NCI-H345 (cell line): ENCODE measurements around the gene METRN.
"Not testable (repeated sequence)": the region's sequence is repeated elsewhere in the genome, so short reads cannot be mapped to it uniquely, and the experiment has no call there.

ENCODE experiments used
- DNase-seq: peaks from one replicate; lab custom pipeline; 2025; lab: John Stamatoyannopoulos, UW

The METRN gene

DNA sequence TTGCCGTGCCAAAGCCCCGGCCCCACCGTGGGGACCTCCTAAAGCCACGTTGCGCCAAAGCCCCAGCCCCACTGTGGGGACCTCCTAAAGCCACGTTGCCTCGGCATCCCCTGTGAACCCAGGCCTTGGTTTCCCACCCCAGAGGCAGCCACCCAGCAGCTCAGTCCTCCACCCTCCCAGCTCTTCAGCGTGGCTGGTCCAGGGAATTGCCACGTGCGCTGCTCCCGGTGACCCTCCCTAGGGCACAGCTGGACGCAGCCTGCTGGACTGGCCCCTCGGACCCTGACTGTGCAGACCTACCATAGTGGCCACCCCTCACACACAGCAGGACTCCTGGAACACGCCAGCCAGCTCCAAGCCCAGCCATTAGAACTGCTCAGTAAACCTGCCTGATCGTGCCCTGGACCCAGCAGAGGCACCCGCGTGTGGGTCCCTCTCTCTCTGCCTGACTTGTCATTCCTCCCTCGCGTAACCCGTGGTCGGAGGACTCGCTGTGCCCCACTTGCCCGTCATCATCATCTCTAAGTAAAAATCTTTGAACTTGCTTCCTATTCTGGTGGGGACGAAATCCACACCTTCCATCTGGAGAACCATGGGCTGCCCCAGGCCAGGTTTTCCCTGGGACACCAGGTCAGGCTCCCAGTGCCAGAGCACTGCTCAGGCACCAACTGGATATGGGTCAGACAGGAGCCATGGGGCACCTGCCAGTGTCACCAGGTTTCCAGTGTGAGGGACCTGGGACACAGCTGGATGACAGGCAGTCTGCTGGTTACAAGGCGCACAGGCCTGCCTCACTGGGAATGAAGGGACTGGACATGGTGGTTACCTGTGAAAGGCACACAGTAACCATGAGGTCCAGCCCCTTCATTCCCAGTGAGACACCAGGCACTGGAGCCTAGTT lies 20.3 kb downstream of the METRN start:
- DNase-seq: no peak

GRCh38 chr16:735982-736453 lies 21.1 kb downstream of the METRN start:
- no peak for DNase-seq

GRCh38 chr16:736936-737481 lies 22.1 kb downstream of the METRN start:
- no peak for DNase-seq

- DNase-seq: no peak
These were observed 24.9 kb downstream of the METRN start for GRCh38 chr16:739560-740458.

- DNase-seq: no peak
These were observed 25.5 kb downstream of the METRN start for GRCh38 chr16:740459-740763.

GRCh38 chr16:740764-741505 lies 26.0 kb downstream of the METRN start, which contains the start of gene CIAO3:
TSS of gene CIAO3 (minus strand) at chr16:740997. CDS start at chr16:740985, 12 bp downstream.
- peak; percentile 91 for DNase-seq

GRCh38 chr16:741986-742629 lies 27.2 kb downstream of the METRN start:
- no peak for DNase-seq

DNA sequence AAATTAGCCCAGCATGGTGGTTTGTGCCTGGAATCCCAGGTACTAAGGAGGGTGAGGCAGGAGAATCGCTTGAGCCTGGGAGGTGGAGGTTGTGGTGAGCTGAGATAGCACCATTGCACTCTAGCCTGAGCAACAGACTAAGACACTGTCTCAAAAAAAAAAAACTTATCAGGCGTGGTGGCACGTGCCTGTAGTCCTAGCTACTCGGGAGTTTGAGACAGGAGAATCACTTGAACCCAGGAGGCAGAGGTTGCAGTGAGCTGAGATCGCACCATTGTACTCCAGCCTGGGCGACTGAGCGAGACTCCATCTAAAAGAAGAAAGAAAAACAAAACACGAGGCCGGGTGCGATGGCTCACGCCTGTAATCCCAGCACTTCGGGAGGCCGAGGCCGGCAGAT lies 28.0 kb downstream of the METRN start:
- DNase-seq: not testable (repeated sequence)

DNA sequence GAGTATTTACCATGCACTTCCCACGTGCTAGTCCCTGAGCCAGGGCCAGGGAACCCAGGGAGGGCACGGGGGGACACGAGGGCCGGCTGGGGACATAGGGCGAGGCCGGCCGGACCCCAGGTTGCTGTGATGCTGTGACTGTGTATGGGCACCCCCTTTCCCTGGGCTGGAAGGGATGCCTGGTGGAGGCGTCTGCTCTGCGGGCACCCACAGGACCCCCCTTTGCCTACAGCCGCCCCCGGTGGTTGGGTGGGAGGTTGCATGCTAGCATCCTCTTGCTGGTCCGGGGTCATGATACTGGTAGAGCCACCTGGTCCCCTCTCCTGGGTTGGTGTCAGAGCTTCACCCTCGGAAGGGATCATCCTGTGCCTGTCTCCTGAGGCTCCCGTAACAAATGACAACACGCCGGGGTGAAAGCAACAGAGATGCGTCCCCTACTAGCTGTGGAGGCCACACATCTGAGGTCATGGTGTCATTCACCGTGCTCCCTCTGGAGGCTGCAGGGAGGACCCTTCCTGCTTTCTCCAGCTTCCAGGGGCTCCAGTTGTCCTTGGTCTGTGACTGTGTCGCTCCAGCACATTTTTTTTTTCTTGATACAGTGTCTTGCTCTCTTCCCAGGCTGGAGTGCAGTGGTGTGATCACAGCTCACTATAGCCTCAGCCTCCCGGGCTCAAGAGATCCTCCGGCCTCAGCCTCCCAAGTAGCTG lies 29.0 kb downstream of the METRN start:
- DNase-seq: no peak

DNA sequence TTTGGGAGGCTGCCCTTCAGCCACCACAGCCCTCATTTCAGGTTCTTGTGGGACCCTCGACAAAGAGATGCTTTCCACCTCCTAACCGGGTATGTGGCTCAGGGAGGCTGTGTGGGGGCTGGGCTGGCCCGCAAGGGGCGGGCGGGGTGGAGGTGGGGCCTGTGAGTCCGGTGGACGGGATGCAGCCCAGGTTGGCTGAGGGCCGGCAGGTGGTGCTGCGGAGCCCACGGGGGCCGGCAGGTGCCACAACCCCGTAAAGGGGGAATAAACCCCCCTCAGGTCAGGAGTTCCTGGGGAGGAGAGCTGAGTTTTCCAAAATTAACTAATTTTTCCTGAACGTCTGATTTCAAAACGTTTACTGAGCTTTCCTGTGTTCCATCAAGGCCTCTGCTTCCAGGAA lies 30.8 kb downstream of the METRN start:
- DNase-seq: peak; percentile 16

DNA sequence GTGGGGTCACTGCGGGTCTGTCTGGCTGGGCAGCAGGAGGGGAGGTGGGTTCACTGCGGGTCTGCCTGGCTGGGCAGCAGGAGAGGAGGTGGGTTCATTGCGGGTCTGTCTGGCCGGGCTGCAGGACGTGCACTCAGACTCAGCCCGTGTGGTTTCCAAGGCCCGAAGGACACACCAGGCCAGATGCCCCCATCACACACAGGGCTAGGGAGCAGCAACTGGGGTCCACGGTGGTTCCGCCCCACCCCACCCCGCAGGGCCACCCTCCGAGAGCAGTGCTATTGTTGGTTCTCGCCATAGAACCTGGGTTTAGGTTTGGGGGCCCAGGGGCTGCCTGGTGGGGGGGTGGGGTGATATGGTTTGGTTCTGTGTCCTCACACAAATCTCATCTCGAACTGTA lies 31.7 kb downstream of the METRN start:
- DNase-seq: no peak

DNA sequence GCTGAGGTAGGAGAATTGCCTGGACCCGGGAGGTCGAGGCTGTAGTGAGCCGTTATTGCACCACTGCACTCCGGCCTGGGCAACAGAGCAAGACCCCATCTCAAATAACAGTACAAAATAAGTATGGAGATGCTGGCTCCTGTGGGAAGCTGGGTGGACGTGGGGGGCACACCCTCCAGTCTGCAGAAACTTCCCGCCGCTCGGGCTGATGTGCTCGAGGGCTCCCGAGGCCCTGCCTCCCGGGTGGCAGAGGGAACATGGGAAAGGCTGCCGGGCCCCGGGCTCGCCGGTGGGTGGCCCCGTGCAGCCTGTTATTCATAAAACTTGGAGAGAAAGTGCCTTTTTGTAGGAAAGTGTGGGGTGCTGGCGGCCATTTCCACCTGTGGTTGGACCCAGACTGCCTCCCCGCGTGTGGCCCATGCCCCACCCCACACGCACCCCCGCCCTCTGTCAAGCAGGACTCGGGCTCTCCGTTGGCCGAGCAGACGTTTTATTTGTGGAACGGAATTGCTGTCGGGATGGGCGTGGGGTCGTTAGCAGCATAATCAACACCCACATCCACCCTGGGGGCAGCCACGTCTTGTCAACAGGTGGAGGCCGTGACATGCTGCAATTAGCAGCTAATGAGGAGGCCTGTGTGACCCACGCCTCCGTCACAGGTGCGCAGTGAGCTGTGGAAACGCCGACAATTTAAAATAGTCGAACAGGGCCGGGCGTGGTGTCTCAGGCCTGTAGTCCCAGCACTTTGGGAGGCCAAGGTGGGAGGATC lies 33.2 kb downstream of the METRN start:
- DNase-seq: no peak

DNA sequence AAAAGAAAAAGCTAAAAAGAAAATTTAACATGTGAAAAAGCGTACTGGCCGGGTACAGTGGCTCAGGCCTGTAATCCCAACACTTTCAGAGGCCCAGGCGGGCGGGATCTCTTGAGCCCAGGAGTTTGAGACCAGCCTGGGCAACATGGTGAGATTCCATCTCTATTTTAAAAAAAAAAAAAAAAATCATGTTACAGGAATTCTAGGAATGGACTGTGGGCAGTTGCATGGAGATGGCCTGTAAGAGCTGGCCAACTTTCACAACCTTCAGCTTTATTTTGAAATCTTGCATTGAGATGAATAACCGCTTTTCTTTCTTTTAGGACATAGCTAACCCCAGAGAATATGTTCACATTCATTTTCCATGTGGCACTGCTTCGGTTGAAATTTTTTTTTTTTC lies 34.1 kb downstream of the METRN start:
- DNase-seq: no peak

- DNase-seq: no peak
These were observed 35.6 kb downstream of the METRN start for GRCh38 chr16:750485-750884.

DNA sequence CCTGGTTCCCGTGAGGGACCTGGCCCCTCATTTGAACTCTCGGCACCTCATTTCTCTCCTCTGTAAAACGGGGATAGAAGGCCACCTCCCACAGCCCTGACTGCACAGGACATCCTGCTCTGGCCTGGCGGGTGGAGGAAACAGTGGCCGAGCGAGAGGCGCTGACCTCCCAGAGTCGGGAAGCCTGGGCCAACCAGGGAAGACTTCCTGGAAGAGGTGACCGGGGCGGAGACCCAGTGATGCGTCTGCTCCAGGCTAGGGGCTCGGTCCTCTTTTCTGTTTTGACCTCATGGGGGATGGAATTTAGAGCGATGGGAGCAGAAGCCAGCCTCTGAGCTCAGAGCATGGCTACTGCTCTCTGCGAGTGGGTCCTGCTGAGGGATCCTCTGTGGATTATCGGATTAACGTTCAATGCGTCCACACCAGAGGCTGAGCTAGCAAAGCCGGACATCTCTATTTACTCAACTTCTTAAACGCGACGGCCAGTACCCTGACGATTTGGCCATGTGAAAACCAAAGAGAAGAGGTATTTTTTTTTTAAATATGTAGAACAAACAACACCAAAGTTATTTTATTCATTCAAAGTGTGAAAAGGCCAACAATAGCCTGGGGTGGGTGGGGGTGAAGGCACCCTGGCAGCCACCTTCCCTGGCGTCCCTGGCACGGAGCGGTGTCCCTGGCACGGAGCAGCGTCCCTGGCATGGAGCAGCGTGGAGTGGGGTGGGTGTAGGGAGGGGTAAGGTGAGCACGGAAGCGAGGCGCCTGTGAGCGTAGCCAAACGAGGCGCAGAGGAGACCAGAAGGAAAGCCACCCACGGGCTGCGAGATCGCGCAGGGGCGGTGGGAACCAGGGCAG lies 36.5 kb downstream of the METRN start:
- no peak for DNase-seq

- DNase-seq: no peak
These were observed 37.0 kb downstream of the METRN start for GRCh38 chr16:752007-752312.

DNA sequence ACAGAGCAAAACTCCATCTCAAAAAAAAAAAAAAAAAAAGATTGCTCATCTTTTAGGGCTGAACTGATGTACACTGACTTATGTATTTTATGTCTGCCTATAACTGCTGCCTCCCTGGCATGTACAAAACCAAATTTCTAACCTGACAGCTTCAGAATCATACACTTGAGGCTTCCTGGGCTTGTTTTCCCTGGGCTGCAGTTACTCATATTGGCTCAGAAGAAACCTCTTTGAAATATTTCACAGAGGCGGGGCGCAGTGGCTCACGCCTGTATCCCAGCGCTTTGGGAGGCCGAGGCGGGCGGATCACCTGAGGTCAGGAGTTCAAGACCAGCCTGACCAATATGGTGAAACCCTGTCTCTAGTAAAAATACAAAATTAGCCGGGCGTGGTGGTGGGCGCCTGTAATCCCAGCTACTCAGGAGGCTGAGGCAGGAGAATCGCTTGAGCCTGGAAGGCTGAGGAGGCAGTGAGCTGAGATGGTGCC lies 39.2 kb downstream of the METRN start:
- not testable (repeated sequence) for DNase-seq

GRCh38 chr16:754656-755055 lies 39.7 kb downstream of the METRN start:
- no peak for DNase-seq

DNA sequence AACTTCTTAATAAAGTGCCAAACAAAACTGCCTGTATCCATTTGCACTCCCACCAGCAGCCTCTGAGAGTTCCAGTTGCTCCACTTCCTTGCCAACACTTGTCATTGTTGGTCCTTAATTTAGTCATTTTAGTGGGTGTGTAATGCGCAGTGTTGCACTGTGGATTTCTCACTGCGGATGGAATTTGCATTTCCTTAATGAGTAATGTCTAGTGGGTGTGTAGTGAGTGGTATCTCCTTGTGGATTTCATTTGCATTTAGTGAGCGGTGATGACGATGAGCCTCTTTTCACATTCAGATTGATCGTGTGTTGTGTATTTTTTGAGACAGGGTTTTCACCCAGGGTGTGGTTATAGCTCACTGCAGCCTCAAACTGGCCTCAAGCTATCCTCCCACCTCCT lies 41.5 kb downstream of the METRN start:
- no peak for DNase-seq
